ENCODE measurements around the gene TSPOAP1. TPM values are rescaled to one million over a fixed set of nuclear protein-coding genes. Genes with fewer than 3 reads are reported as not detected.

TSPOAP1 gene
- total and polyA plus RNA-seq, 2 of the 4 experiments (the other 2 are of a cell fraction), result 0.90 to 1.6 TPM

DNA sequence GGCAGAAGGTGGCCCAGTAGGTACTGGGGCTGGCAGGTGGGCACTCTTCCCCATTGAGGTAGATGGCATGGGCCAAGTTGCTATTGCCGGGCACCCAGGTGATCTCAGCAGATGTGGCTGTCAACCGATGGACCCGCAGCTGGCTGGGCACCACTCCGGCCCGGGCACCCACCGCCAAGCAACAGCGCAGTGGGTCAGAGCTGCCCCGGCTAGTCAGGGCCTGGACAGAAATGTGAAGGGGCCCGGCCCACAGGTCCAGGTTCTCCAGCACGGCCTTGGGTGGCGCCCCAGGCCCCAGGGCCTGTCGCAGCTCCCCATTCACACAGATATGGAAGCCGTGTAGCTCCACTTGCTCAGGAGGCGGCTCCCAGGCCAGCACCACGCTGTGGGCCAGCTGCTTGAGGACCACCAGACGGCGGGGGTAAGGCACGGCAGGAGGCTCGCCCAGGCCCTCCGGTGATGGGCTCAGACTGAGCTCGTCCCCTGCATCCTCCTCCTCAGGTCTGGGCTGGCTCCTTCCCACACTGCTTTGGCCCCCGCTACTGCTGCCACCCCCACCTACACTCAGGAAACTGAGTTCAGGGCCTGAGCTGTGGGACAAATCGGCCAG lies 16.5 kb downstream of the TSPOAP1 start:
- Histone ChIP-seq H3K56ac (ENCODE audit: extremely low read depth, insufficient read depth, low read length) (no peak overlapping the region), H4K20me1 (ENCODE audit: insufficient read depth, low read length) (no peaks in the 10 kb centered on the region), H3K9ac (ENCODE audit: low read depth, low read length) (no peak overlapping the region), H3K27me3 (ENCODE audit: control insufficient read depth, insufficient read depth, low read length) (peaks cover 2% of the 10 kb centered on the region; the same call in 1 of the 2 replicates), H2AK5ac (ENCODE audit: low read depth, low read length) (no peak overlapping the region), H3K14ac (replicated peaks; ENCODE audit: low read depth, low read length) (no peak overlapping the region), H3K36me3 (ENCODE audit: control insufficient read depth, insufficient read depth, low read length) (no peaks in the 10 kb centered on the region), H3K18ac (ENCODE audit: low read depth, low read length) (no peak overlapping the region), H2AFZ (replicated peaks; ENCODE audit: low read length, poor library complexity) (peak overlapping the region; percentile 32), H4K8ac (ENCODE audit: low read depth in 2 of 2, low read length in 2 of 2) (no peak overlapping the region), H3K4me3 (ENCODE audit: insufficient read depth, low read depth, low read length) (no peak overlapping the region), H2BK20ac (ENCODE audit: low read depth, low read length) (no peak overlapping the region), H2BK120ac (ENCODE audit: low read depth, low read length) (no peak overlapping the region), H3K4me2 (ENCODE audit: low read depth, low read length) (no peak overlapping the region), H4K5ac (ENCODE audit: low read depth, low read length) (no peak overlapping the region), H3K9me1 (ENCODE audit: insufficient read depth, low read length) (no peaks in the 10 kb centered on the region), H2BK5ac (ENCODE audit: low read depth, low read length, poor library complexity, severe bottlenecking) (no peak overlapping the region), H4K91ac (ENCODE audit: insufficient read depth, low read depth, low read length) (no peak overlapping the region), H2BK15ac (ENCODE audit: low read depth, low read length) (no peak overlapping the region), H3K9me3 (ENCODE audit: control insufficient read depth, insufficient read depth, low read length) (no peaks in the 10 kb centered on the region), H3K23ac (ENCODE audit: low read depth, low read length) (no peak overlapping the region), H3K4ac (ENCODE audit: low read depth, low read length) (no peak overlapping the region), H3K4me1 (ENCODE audit: control insufficient read depth, insufficient read depth, low read length) (no peaks in the 10 kb centered on the region), H2AK9ac (replicated peaks; ENCODE audit: low read depth, low read length, poor library complexity) (no peak overlapping the region), H3K79me1 (ENCODE audit: low read depth in 1 of 2, low read length in 2 of 2) (no peaks in the 10 kb centered on the region), H3K27ac (ENCODE audit: insufficient read depth, low read length) (no peak overlapping the region)
- dilution Hi-C loops (cut with HindIII; ENCODE audit: low sequenced_read_pairs, unreplicated experiment) (no loop called here), in situ Hi-C loops (cut with MboI; ENCODE audit: low sequenced_read_pairs) (no loop called here), intact Hi-C loops (cut with micrococcal nuclease) (no loop called here)
- POLR2A ChIA-PET (ENCODE audit: unreplicated experiment), result no interaction called here
- WGBS, 2 experiments (ENCODE audit: extremely low coverage in 2 of 2, insufficient read length in 1 of 2), result 80% methylated on average over 3 of the region's 23 CpGs; no CpG with 5 or more reads in 1 of the 2 experiments
- TF ChIP-seq MAFK (IDR thresholded peaks at IDR 0.05; ENCODE audit: low read depth, low read length), result no peak
- no peak for TF ChIP-seq RAD21 (IDR thresholded peaks at IDR 0.05; ENCODE audit: low read length)
- TF ChIP-seq MXI1 (IDR thresholded peaks at IDR 0.05; ENCODE audit: borderline replicate concordance, low read depth, low read length), result no peak
- TF ChIP-seq, protein P1, sequence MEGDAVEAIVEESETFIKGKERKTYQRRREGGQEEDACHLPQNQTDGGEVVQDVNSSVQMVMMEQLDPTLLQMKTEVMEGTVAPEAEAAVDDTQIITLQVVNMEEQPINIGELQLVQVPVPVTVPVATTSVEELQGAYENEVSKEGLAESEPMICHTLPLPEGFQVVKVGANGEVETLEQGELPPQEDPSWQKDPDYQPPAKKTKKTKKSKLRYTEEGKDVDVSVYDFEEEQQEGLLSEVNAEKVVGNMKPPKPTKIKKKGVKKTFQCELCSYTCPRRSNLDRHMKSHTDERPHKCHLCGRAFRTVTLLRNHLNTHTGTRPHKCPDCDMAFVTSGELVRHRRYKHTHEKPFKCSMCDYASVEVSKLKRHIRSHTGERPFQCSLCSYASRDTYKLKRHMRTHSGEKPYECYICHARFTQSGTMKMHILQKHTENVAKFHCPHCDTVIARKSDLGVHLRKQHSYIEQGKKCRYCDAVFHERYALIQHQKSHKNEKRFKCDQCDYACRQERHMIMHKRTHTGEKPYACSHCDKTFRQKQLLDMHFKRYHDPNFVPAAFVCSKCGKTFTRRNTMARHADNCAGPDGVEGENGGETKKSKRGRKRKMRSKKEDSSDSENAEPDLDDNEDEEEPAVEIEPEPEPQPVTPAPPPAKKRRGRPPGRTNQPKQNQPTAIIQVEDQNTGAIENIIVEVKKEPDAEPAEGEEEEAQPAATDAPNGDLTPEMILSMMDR (conservative IDR thresholded peaks at IDR 0.05; ENCODE audit: low read depth, low read length), result no peak
- TF ChIP-seq, protein P2, sequence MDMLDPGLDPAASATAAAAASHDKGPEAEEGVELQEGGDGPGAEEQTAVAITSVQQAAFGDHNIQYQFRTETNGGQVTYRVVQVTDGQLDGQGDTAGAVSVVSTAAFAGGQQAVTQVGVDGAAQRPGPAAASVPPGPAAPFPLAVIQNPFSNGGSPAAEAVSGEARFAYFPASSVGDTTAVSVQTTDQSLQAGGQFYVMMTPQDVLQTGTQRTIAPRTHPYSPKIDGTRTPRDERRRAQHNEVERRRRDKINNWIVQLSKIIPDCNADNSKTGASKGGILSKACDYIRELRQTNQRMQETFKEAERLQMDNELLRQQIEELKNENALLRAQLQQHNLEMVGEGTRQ (IDR thresholded peaks at IDR 0.05; ENCODE audit: low read depth, low read length), result no peak
- TF ChIP-seq FOS (IDR thresholded peaks at IDR 0.05; ENCODE audit: low read depth, low read length), result no peak
- TF ChIP-seq NFE2L2 (IDR thresholded peaks at IDR 0.05; ENCODE audit: low read depth, low read length), result no peak
- no peak for TF ChIP-seq RFX5 (IDR thresholded peaks at IDR 0.05; ENCODE audit: low read depth, low read length)
- no peak for TF ChIP-seq RCOR1 (IDR thresholded peaks at IDR 0.05; ENCODE audit: insufficient replicate concordance, low read length)
- ATAC-seq (ENCODE audit: low read depth) (no peak), DNase-seq (no peak)
- CTCF ChIA-PET, result interaction anchor here (0.6 kb wide), 1 partner anchor 1065 kb away, joined by 3 read pairs; no protein-coding TSS in a partner anchor
- BruUV-seq (replicated peaks), result no TSS peak

All from IMR-90 (cell line).